ENCODE data around the gene C4orf33. TPM values are rescaled to one million over a fixed set of nuclear protein-coding genes. Genes with fewer than 3 reads are reported as not detected.

Gene C4orf33
- polyA plus RNA-seq, 5 donors: 16.5 to 25.1 (median 19.6) TPM

Other genes with a start within 250 kb of the C4orf33 start
- gene SCLT1, start 2.6 kb upstream of the C4orf33 start, polyA plus RNA-seq (ENCODE audit: insufficient read depth in 1 of 5, insufficient read length in 5 of 5, low replicate concordance in 1 of 5): 10 to 100 TPM; 13.8 to 26.8 (median 20.3) TPM